NT2/D1 (cell line): ENCODE measurements around the gene CEACAM6.

Source experiments
- YY1 ChIP-seq: IDR thresholded peaks from 2 replicates; pipeline ENCODE4 v1.6.1; 2011; ENCODE audit not compliant: insufficient read length, insufficient read depth
- ZNF274 ChIP-seq: IDR thresholded peaks from 2 replicates; pipeline ENCODE4 v1.6.1; 2011; ENCODE audit warnings: mild to moderate bottlenecking, low read depth, low read length

DNA sequence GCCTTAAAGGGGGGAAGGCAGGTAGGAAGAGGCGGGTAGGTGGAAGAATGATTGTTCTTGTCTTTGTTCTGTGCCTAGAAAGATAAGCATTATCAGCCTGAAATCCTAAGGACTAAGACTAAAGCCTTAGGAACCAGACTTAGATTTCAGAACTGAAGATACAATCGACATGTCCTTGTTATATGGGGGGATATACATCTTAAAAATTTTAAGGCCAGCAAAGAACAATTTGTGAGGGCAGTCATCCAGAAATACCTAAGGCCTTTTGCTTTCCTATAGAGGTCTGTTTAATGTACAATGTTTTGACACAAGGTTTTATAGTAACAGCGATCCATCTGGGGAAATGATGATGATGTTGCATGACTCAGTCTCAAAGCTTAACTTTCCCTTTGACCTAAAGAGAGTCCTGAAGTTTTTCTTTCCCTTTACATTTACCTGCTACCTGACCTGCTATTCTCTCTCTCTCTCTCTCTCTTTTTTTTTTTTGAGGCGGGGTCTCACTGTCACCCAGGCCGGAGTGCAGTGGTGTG is 20.2 kb upstream of the CEACAM6 start:
- TF ChIP-seq ZNF274 (no peak), YY1 (no peak)
